Dermis blood vessel endothelial cell (primary cell): ENCODE results near the gene PLXNA4. TPM values are rescaled to one million over a fixed set of nuclear protein-coding genes. Genes with fewer than 3 reads are reported as not detected.
"Not testable (repeated sequence)": the region's sequence is repeated elsewhere in the genome, so short reads cannot be mapped to it uniquely, and the experiment has no call there.

Experiments
- DNase-seq: peaks from one replicate; pipeline ENCODE4 v3.0.0; 2010
- total RNA-seq: library from RNA; depleted of rRNA; stranded (reverse); fragments of >200 nt; gene quantifications from 2 replicates; pipeline ENCODE4 v1.2.3, GENCODE V29; 2014

Gene PLXNA4
- total RNA-seq, 1 donor from 2014 or later: 1.5 TPM

GRCh38 chr7:132407764-132408163 is 168.5 kb downstream of the PLXNA4 start:
- DNase-seq: peak; percentile 57

DNA sequence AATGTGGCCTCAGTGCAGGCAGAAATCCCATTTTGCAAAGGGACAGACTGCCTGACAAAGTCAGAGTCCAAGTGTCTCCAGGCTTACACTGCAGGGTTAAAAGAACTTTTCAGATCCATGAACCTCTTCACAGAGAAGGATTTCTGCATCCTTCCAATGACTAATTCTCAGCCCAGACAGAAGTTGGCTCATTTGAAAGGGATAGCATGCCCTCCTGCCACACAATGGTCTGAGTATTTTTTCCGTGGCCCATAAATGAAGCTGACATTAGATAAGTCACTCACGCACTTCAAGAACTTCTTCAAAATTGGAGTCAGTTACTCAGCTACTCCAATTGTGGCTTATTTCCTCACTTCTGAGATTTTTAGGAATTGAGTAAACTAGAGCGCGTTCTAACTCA is 170.2 kb downstream of the PLXNA4 start:
- DNase-seq: peak; percentile 24

- DNase-seq: no peak
Measured at GRCh38 chr7:132404261-132404660, 172.0 kb downstream of the PLXNA4 start.

DNA sequence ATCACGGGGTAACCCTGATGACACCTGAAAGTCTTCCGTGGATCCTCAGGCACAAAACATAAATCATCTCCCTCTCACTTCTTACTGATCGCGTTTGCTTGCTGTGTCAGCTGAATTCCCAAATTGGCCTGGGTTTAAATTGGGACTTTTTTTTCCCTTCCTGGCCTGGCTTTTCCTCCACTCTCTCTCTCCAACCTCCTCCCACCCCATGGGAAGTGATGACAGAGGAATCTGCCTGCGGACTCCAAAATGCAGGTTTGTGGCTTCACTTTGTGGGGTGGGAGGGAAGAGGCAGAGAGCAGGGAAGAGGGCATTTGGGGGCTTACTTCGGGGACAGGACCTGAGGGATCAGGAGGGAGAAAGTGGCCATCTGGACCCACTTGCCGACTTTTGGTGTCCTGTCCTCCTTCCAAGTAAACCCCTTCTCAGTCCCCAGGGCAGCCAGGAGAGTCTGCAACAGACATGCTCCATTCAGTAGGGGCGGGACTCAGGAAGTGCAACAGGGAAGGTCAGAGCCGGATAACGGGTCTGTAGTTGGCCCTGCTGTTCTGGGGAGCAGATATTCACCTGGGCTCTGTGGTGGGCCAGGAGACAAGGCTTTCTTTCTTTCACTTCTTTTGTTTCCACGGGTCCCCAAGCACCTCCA is 172.7 kb downstream of the PLXNA4 start:
- no peak for DNase-seq

DNA sequence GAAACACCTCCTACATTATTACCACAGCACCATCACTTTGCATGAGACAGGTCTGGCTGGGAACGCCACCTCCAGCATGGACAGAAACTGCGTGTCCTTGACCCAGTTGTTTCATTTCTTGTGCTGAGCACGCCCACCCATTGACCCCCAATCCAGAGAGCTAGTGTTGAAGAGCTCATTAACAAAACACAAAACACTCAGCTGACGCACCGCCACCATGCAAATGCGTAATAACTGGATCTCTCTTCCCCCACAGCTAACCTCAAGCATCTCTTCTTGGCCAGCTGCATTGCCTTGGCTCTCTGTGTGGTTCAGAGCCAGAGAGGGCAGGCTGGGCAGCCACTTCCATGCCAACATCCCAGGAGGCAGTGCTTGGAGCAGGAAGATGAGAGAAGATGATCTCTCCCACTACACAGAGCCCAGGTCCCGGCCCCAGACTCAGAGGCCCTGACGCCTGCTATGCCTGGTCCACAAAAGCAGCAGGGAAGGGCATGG is 173.5 kb downstream of the PLXNA4 start:
- DNase-seq: no peak

GRCh38 chr7:132402096-132402495 is 174.2 kb downstream of the PLXNA4 start:
- DNase-seq: no peak

DNA sequence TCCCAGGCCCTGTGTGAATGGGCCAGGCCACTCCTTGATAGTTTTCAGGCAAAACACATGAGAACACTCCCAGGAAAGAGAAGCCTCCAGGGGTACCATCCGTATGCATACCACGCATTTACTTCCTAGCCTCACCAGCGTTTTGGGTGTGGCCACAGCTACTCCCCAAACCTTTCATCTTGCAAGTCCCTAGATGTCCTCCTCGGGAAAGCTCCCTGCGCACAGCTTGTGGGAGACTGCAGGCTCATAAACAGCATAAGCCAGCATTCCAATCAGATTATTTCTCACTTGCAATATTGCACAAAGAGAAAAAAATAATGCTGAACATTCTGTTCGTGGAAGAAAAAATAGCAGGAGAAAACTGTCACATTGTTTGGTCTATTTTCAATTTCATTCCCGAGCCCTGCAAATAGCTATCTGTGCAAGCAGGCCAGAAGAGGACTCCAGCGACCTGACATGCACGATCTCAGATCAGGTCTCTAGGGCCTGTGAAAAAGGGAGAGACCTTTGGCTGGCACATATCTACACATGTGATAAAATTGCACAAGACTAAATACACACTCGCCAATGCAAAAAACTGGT is 175.6 kb downstream of the PLXNA4 start:
- DNase-seq: no peak

DNA sequence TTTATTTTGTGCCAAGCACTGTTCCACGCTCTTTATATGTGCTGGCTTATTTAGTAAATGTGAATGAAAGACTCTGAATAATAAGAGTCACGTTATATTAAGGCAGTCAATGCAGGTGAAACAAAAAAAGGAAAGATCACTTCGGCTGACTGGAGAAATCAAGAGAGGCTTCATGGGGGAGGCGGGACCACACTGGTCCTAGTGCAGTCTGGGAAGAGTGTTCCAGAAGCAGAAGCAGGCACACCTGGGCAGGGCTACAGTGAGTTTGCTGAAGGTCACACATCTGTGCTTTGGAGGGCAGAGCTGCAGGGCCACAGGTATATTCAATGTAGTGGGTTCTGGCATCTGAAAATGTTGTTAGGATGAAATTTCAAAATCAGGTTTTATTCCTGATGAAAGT is 176.9 kb downstream of the PLXNA4 start:
- no peak for DNase-seq

- DNase-seq: no peak
Measured at GRCh38 chr7:132398253-132398925, 177.9 kb downstream of the PLXNA4 start.

GRCh38 chr7:132397070-132397469 is 179.2 kb downstream of the PLXNA4 start:
- DNase-seq: no peak

GRCh38 chr7:132395361-132395760 is 180.9 kb downstream of the PLXNA4 start:
- DNase-seq: no peak

- peak; percentile 56 for DNase-seq
Measured at GRCh38 chr7:132394283-132395198, 181.7 kb downstream of the PLXNA4 start.

GRCh38 chr7:132393789-132394261 is 182.4 kb downstream of the PLXNA4 start:
- DNase-seq: no peak

- no peak for DNase-seq
Measured at GRCh38 chr7:132392713-132393112, 183.6 kb downstream of the PLXNA4 start.

- DNase-seq: no peak
Measured at GRCh38 chr7:132390705-132391104, 185.6 kb downstream of the PLXNA4 start.

GRCh38 chr7:132390049-132390448 is 186.2 kb downstream of the PLXNA4 start:
- not testable (repeated sequence) for DNase-seq

DNA sequence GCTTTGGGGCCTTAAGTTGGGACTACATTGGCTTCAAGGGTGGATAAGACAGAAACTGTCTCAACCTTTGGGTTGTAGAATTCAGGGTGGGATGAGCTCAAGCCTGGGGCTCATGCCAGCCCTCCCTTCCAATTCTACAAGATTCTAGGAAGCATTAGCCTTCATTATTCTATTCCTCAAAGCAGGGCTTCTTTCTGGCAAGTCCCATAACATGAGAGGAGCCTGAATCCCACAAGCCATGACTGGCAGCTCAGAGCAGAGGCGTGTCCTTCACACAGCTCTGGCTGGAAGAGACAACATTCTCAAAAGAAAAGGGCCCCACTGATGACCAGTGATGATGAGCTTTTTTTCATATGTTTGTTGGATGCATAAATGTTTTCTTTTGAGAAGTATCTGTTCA is 187.6 kb downstream of the PLXNA4 start:
- DNase-seq: no peak

- no peak for DNase-seq
Measured at GRCh38 chr7:132387596-132387995, 188.7 kb downstream of the PLXNA4 start.

- peak; percentile 80 for DNase-seq
Measured at GRCh38 chr7:132386201-132386681, 190.0 kb downstream of the PLXNA4 start.

DNA sequence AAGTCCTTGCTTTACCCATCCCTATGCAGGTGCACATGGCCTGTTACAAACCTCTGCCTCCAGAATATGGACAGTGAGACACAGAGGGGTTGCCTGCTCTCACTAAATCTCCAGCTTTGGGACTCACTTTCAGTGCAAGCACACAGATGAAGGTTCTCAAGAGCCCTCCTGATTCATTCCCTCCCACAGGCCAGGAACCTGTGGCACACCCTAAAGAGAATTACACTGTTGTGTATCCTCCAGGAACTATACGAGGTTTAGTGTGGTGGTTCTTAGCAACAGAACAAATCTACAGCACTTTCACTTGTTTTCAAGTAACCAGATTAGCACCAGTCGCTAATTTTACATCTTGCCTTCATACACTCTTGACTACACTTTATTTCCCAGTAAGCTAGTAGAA is 192.3 kb downstream of the PLXNA4 start:
- no peak for DNase-seq

- DNase-seq: peak; percentile 19
Measured at GRCh38 chr7:132381742-132382472, 194.4 kb downstream of the PLXNA4 start.

GRCh38 chr7:132380059-132380458 is 196.2 kb downstream of the PLXNA4 start:
- no peak for DNase-seq
